GM12878 (cell line): ENCODE data around the gene GABRB2. TPM values are rescaled to one million over a fixed set of nuclear protein-coding genes. Genes with fewer than 3 reads are reported as not detected.

ENCODE experiments used
- ATAC-seq: fragments of 200-7000 bp; cut with Tn5 transposase; 3 replicates; pipeline ENCODE4 v1.9.1; 2020; ENCODE audit warnings: mild to moderate bottlenecking, moderate library complexity
- BruUV-seq: library from RNA; stranded (reverse); fragments of 400-500 nt; replicated peaks from 2 replicates; lab custom pipeline; 2021; lab: Mats Ljungman, UMichigan
- CTCF ChIA-PET: fragments of 300-600 bp; sonication (Branson Sonifier 250); formaldehyde crosslinking; extraction: SDS; loops from one replicate; lab custom pipeline; 2021; ENCODE audit warnings: inconsistent platforms; lab: Yijun Ruan, JAX
- POLR2A ChIA-PET: fragments of 350-600 bp; formaldehyde crosslinking; extraction: SDS; loops from one replicate; lab custom pipeline; 2021; ENCODE audit warnings: inconsistent platforms; lab: Charles Lee
- RAD21 ChIA-PET: fragments of 300-600 bp; sonication (Branson Sonifier 250); formaldehyde crosslinking; loops from one replicate; lab custom pipeline; 2023; ENCODE audit warnings: antibody characterized with exemption; ENCODE audit not compliant: unreplicated experiment; lab: Charles Lee
- SMC1A ChIA-PET: fragments of 300-600 bp; sonication (Branson Sonifier 250); formaldehyde crosslinking; loops from one replicate; lab custom pipeline; 2023; ENCODE audit not compliant: unreplicated experiment, uncharacterized antibody; lab: Charles Lee
- DNase-seq: peaks from one replicate; pipeline ENCODE4 v3.0.0-alpha.2; 2011; ENCODE audit warnings: low read depth, low spot score
- FAIRE-seq: peaks from 3 replicates; lab custom pipeline; 2011; peaks lifted over from hg19 to GRCh38; lab: Jason Lieb, UNC
- H2AFZ ChIP-seq: 2 replicates; pipeline ENCODE4 v1.6.0; 2011; ENCODE audit warnings: low read depth, low read length, control low read depth; ENCODE audit not compliant: control insufficient read depth
- H3K27ac ChIP-seq: 2 replicates; pipeline ENCODE4 v1.5.1; 2011; ENCODE audit warnings: control low read depth; ENCODE audit not compliant: control insufficient read depth, insufficient read depth
- H3K27me3 ChIP-seq, 2 experiments: replicated peaks in 1 of 2; 2 replicates each; pipeline versions ENCODE4 v1.6.0 to v1.6.1; 2011; ENCODE audit warnings: low read length in 1 of 2; ENCODE audit not compliant: control insufficient read depth in 2 of 2, insufficient read depth in 2 of 2
- H3K36me3 ChIP-seq, 2 experiments: 2 replicates each; pipeline ENCODE4 v1.5.1; 2011; ENCODE audit warnings: low read length in 1 of 2; ENCODE audit not compliant: control insufficient read depth in 2 of 2, insufficient read depth in 2 of 2
- H3K4me1 ChIP-seq: 2 replicates; pipeline ENCODE4 v1.6.1; 2011; ENCODE audit warnings: mild to moderate bottlenecking, low read length, moderate library complexity, mixed read lengths; ENCODE audit not compliant: control insufficient read depth, insufficient read depth
- H3K4me2 ChIP-seq: 2 replicates; pipeline ENCODE4 v1.6.0; 2011; ENCODE audit warnings: control low read depth; ENCODE audit not compliant: control insufficient read depth, insufficient read depth
- H3K4me3 ChIP-seq: fragments of 200-600 bp; sonication (generic); 2 replicates; pipeline ENCODE4 v1.5.1; 2016
- H3K79me2 ChIP-seq: 2 replicates; pipeline ENCODE4 v1.6.0; 2011; ENCODE audit warnings: low read length; ENCODE audit not compliant: control insufficient read depth, insufficient read depth
- H3K9ac ChIP-seq: 2 replicates; pipeline ENCODE4 v1.8.0; 2011; ENCODE audit warnings: low read length, control low read depth, mixed read lengths; ENCODE audit not compliant: control insufficient read depth, insufficient read depth
- H3K9me3 ChIP-seq: replicated peaks from 3 replicates; pipeline ENCODE4 v1.5.1; 2011; ENCODE audit warnings: mild to moderate bottlenecking, low read length; ENCODE audit not compliant: control insufficient read depth, insufficient read depth
- H4K20me1 ChIP-seq: 2 replicates; pipeline ENCODE4 v1.6.0; 2011; ENCODE audit not compliant: control insufficient read depth, insufficient read depth
- ASH2L ChIP-seq: fragments of 300-600, 200-600 bp; sonication (generic); IDR thresholded peaks from 2 replicates; pipeline ENCODE4 v1.6.1; 2017; ENCODE audit warnings: low read depth, mild to moderate bottlenecking, borderline replicate concordance
- BCLAF1 ChIP-seq: fragments of 450-650 bp; IDR thresholded peaks from 2 replicates; pipeline ENCODE4 v1.6.1; 2017; ENCODE audit warnings: antibody characterized with exemption, mild to moderate bottlenecking, moderate library complexity
- EP300 ChIP-seq, 2 experiments: fragments of 150-350 bp in 1 of 2; IDR thresholded peaks; 2 replicates each; pipeline ENCODE4 v1.6.1; 2011 to 2012; ENCODE audit warnings: low read depth in 2 of 2, low read length in 2 of 2, borderline replicate concordance in 1 of 2, improper control_type of control experiment in 1 of 2, inconsistent platforms in 1 of 2; ENCODE audit not compliant: control insufficient read depth in 1 of 2
- GATAD2B ChIP-seq: fragments of 450-650 bp; conservative IDR thresholded peaks from 2 replicates; pipeline ENCODE4 v1.6.1; 2017; ENCODE audit warnings: low read depth, mild to moderate bottlenecking, moderate library complexity
- MTA3 ChIP-seq: IDR thresholded peaks from 2 replicates; pipeline ENCODE4 v1.6.1; 2012; ENCODE audit warnings: low read length, inconsistent platforms, borderline replicate concordance
- MYC ChIP-seq: IDR thresholded peaks from 2 replicates; pipeline ENCODE4 v1.6.1; 2011; ENCODE audit warnings: mild to moderate bottlenecking, low read length, moderate library complexity, inconsistent platforms; ENCODE audit not compliant: insufficient read depth, insufficient replicate concordance, insufficient read length, severe bottlenecking
- NFXL1 ChIP-seq: fragments of 450-650 bp; IDR thresholded peaks from 2 replicates; pipeline ENCODE4 v1.6.1; 2017; ENCODE audit warnings: antibody characterized with exemption, mild to moderate bottlenecking, borderline replicate concordance
- NFYB ChIP-seq: IDR thresholded peaks from 2 replicates; pipeline ENCODE4 v1.6.1; 2011; ENCODE audit warnings: low read depth, mild to moderate bottlenecking, low read length, improper control_type of control experiment, moderate library complexity; ENCODE audit not compliant: insufficient read depth
- NR2F1 ChIP-seq: fragments of 450-650 bp; conservative IDR thresholded peaks from 2 replicates; pipeline ENCODE4 v1.6.1; 2017; ENCODE audit warnings: mild to moderate bottlenecking
- RB1 ChIP-seq: fragments of 450-650 bp; formaldehyde crosslinking; IDR thresholded peaks from 2 replicates; pipeline ENCODE4 v1.6.1; 2017; ENCODE audit warnings: mild to moderate bottlenecking, borderline replicate concordance
- SMC3 ChIP-seq: IDR thresholded peaks from 2 replicates; pipeline ENCODE4 v1.6.1; 2011; ENCODE audit warnings: low read length, improper control_type of control experiment, borderline replicate concordance
- SPI1 ChIP-seq: IDR thresholded peaks from 2 replicates; pipeline ENCODE4 v1.6.1; 2011; ENCODE audit warnings: low read depth, mild to moderate bottlenecking, low read length, moderate library complexity, borderline replicate concordance; ENCODE audit not compliant: insufficient read depth
- ZNF622 ChIP-seq: fragments of 450-650 bp; IDR thresholded peaks from 2 replicates; pipeline ENCODE4 v1.6.1; 2017; ENCODE audit warnings: mild to moderate bottlenecking, inconsistent platforms
- WGBS: methylation state at CpG from one replicate; pipeline ENCODE4 v1.1.6; 2016; ENCODE audit warnings: low lambda C conversion rate; ENCODE audit not compliant: insufficient replicate concordance, insufficient coverage; ENCODE audit errors: missing lambda C conversion rate; 5-methylcytosine and 5-hydroxymethylcytosine counted together
- in situ Hi-C: fragments of 300-500 bp; cut with MboI; formaldehyde crosslinking; loops from 9 replicates; pipeline ENCODE4 v1.14.3; 2018; ENCODE audit warnings: mixed read lengths
- intact Hi-C: fragments of 100-400 bp; cut with micrococcal nuclease; formaldehyde crosslinking; loops from one replicate; pipeline ENCODE4 v1.14.2; 2022; ENCODE audit not compliant: unreplicated experiment
- polyA plus RNA-seq, 11 experiments: library from polyadenylated mRNA; depleted of rRNA in 4 of 11; unstranded in 6 of 11; stranded (reverse) in 5 of 11; fragments of >200 nt; fragmentation: Nextera tagmentation in 4 of 11; fragmentation: Illumina TruSeq in 1 of 11; extraction: Ambion mirVana in 4 of 11; extraction: Trizol in 1 of 11; gene quantifications; 1 replicate in 1 of 11; 2 replicates in 10 of 11; pipeline versions ENCODE4 v1.2.1 to v1.2.3, GENCODE V29; 2011 to 2016; ENCODE audit warnings: inconsistent platforms in 2 of 11, missing spikeins in 2 of 11, low read depth in 1 of 11
- total RNA-seq, 4 experiments: library from RNA; depleted of rRNA in 3 of 4; stranded (reverse); fragments of >200 nt in 3 of 4; fragmentation: Illumina TruSeq in 1 of 4; extraction: Trizol in 1 of 4; gene quantifications; 2 replicates each; pipeline versions ENCODE4 v1.2.1 to v1.2.3, GENCODE V29; 2013 to 2021

Gene GABRB2
- total and polyA plus RNA-seq, 10 of the 15 experiments (the other 5 are each of a cell fraction or from before 2014, with no cell fraction given), result 0.12 to 0.85 (median 0.43) TPM

GRCh38 chr5:161387121-161387520 is 159.4 kb downstream of the GABRB2 start:
- no peaks in the 10 kb centered on the region; the same call in 1 of the 2 replicates for H3K4me1 ChIP-seq
- no peaks in the 10 kb centered on the region; the same call in 2 of the 3 replicates for H3K9me3 ChIP-seq
- ChIA-PET POLR2A (no interaction called here), CTCF (no interaction called here), RAD21 (no interaction called here), SMC1A (no interaction called here)
- WGBS, result 88% methylated on average over 2 of the region's 2 CpGs
- BruUV-seq, result no TSS peak
- H2AFZ ChIP-seq, result no peak overlapping the region
- no peaks in the 10 kb centered on the region for H3K27me3 ChIP-seq
- FAIRE-seq, result no peak
- no peak overlapping the region for H3K9ac ChIP-seq
- no peaks in the 10 kb centered on the region for H3K79me2 ChIP-seq
- no peak overlapping the region for H3K4me2 ChIP-seq
- DNase-seq, result no peak
- ATAC-seq, result no peak
- in situ Hi-C loops (no loop called here), intact Hi-C loops (no loop called here)
- no peak overlapping the region for H3K4me3 ChIP-seq
- no peak overlapping the region for H3K27ac ChIP-seq
- H4K20me1 ChIP-seq, result no peaks in the 10 kb centered on the region
- no peaks in the 10 kb centered on the region for H3K36me3 ChIP-seq
- TF ChIP-seq MTA3 (no peak), SMC3 (no peak), EP300 (IDR thresholded peaks at IDR 0.05; ENCODE audit: borderline replicate concordance in 1 of 2, control insufficient read depth in 1 of 2, low read depth in 2 of 2, low read length in 2 of 2) (no peak), NR2F1 (no peak), NFXL1 (no peak), GATAD2B (no peak), RB1 (no peak), NFYB (no peak), BCLAF1 (no peak), ZNF622 (no peak), MYC (no peak), ASH2L (no peak), SPI1 (no peak)
